Lower leg skin (tissue), 4 donors: Measurements from ENCODE around the gene GPR55. TPM values are rescaled to one million over a fixed set of nuclear protein-coding genes. Genes with fewer than 3 reads are reported as not detected.
A peak's percentile ranks its signal among the peaks of the same experiment; 100 is the strongest.

Experiments
- DNase-seq, 2 donors: peaks; one replicate each; pipeline ENCODE4 v3.0.0-alpha.2; 2019; ENCODE audit warnings: low spot score in 2 of 2
- H3K4me3 ChIP-seq: fragments of 200-600 bp; sonication (generic); 2 replicates; pipeline ENCODE4 v1.5.1; 2017; ENCODE audit warnings: mild to moderate bottlenecking, low read depth; ENCODE audit not compliant: poor library complexity, severe bottlenecking
- CTCF ChIP-seq, 3 donors: fragments of 450-650 bp; IDR thresholded peaks; one replicate each; pipeline ENCODE4 v1.5.1; 2016; ENCODE audit warnings: antibody characterized with exemption in 3 of 3, mild to moderate bottlenecking in 3 of 3, moderate library complexity in 2 of 3
- POLR2A ChIP-seq, 2 donors: fragments of 450-650 bp; IDR thresholded peaks; one replicate each; pipeline ENCODE4 v1.6.1; 2016 to 2017; ENCODE audit warnings: antibody characterized with exemption in 2 of 2, mild to moderate bottlenecking in 1 of 2, moderate library complexity in 1 of 2
- WGBS, 2 donors: methylation state at CpG; one replicate each; pipeline ENCODE4 v1.1.5; 2018; 5-methylcytosine and 5-hydroxymethylcytosine counted together
- intact Hi-C: fragments of 100-400 bp; cut with DNase I; formaldehyde crosslinking; loops from one replicate; pipeline ENCODE4 v1.15.0; 2023; ENCODE audit warnings: low total_unique reads
- total RNA-seq, 4 donors: library from RNA; depleted of rRNA; stranded (reverse); fragments of >200 nt; gene quantifications; one replicate each; pipeline ENCODE4 v1.1.0, GENCODE V29; 2016

Gene GPR55
- total RNA-seq, 4 donors from 2014 or later: 0.30 TPM; not detected in 3

DNA sequence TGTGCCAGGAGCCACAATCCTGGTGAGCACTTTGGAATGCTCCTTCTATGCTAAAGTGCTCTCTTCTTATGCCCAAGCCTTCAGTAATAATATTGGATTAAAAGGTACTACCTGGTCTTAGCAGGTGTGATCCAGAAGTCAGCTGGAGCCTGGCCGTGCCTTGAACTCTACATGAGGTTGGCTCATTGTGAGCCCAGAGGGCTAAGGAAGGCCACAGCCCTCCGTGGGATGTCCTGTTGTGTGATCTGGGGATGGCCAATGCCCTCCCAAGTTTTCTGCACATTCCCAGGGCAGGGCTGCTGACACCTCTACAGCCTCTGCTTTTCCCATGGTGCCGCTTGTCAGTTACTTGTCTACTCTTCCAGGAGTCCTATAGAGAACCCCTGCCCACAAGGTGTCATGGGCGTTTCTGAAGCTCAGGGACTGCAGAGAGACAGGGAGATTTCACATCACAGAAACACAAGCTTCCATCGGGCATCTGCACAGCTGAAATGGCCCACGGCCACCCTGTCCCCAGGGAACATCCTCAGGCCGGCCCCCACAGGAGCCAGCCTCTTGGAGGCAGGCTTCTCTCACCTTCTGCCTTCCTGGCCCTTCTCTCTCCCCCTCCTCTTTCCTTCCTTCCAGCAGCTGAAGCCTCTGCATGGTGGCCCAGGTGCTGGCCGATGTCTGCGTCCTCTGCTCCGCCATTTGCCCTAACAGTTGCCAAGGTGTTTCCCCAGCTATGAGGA, 27.3 kb upstream of the GPR55 start:
- 93 to 95% methylated on average over 10 of the region's 10 CpGs for WGBS, 2 donors
- H3K4me3 ChIP-seq: no peak overlapping the region
- TF ChIP-seq CTCF (IDR thresholded peaks at IDR 0.05): no peak
- no peak for TF ChIP-seq POLR2A (IDR thresholded peaks at IDR 0.05)
- intact Hi-C loops: no loop called here
- DNase-seq: peak in 1 of 2 donors; percentile 69

GRCh38 chr2:230951396-230951795, 26.4 kb upstream of the GPR55 start:
- 77% methylated on average over 2 of the region's 2 CpGs for WGBS, 2 donors

GRCh38 chr2:230950874-230951339, 25.9 kb upstream of the GPR55 start:
- TF ChIP-seq CTCF (IDR thresholded peaks at IDR 0.05): no peak
- no peak for TF ChIP-seq POLR2A (IDR thresholded peaks at IDR 0.05)
- DNase-seq: peak in 1 of 2 donors; percentile 50
- intact Hi-C loops: no loop called here
- 91 to 92% methylated on average over 10 of the region's 10 CpGs for WGBS, 2 donors
- no peak overlapping the region for H3K4me3 ChIP-seq

More at GRCh38 chr2:230951396-230951795, 26.4 kb upstream of the GPR55 start:
- peak in 1 of 2 donors; percentile 21 for DNase-seq
- TF ChIP-seq POLR2A (IDR thresholded peaks at IDR 0.05) (no peak), CTCF (IDR thresholded peaks at IDR 0.05) (no peak)
- intact Hi-C loops: no loop called here
- no peak overlapping the region for H3K4me3 ChIP-seq

DNA sequence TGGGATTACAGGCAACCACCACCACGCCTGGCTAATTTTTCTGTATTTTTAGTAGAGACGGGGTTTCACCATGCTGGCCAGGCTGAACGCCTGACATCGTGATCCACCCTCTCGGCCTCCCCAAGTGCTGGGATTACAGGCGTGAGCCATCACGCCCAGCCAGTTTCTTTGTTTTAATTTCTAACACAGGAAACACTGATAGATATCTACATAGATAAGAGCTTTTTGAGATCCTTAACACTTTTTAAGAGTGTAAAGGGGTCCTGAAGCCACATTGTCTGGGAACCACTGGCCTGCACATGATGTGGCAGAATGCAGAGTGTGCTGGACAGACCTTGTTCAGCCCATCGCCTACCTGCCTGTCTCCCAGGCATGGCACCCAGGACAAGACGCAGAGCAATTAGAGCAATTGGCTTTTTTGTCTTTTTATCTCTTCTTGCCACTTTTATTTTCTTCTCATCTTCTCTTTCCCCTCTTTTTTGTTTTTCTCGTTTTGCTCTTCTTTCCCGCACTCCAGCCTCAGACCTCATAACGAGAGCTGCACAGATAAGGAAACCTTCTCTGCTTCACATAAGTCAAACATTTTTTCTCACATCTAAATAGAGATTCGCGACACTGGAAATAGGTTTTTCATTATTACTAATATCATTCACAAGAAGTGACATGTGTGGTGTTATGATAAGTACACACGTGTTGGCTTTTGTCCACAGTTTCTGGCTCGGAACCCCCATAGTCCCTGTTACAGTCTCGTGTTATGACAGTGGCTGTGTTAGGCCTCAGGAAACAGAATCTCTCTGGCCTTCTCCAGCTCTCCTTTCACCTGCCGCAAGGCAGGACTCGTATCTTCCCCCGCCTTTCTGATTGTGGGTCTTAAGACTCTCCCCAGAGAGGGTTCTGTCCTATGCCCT, 25.2 kb upstream of the GPR55 start:
- intact Hi-C loops: no loop called here
- WGBS, 2 donors: 89 to 92% methylated on average over 20 of the region's 20 CpGs
- no peak overlapping the region for H3K4me3 ChIP-seq
- TF ChIP-seq POLR2A (IDR thresholded peaks at IDR 0.05) (no peak), CTCF (IDR thresholded peaks at IDR 0.05) (no peak)
- DNase-seq: peak in 1 of 2 donors; percentile 45

GRCh38 chr2:230947908-230948365, 22.9 kb upstream of the GPR55 start:
- peak in 1 of 2 donors; percentile 82 for DNase-seq
- no peak overlapping the region for H3K4me3 ChIP-seq
- TF ChIP-seq CTCF (IDR thresholded peaks at IDR 0.05): no peak
- no peak for TF ChIP-seq POLR2A (IDR thresholded peaks at IDR 0.05)
- 82 to 83% methylated on average over 7 to 10 of the region's 10 CpGs for WGBS, 2 donors
- intact Hi-C loops: no loop called here
